DND-41 (cell line): ENCODE measurements around the gene CMYA5.

Source experiments
- EZH2 ChIP-seq: IDR thresholded peaks from 3 replicates; pipeline ENCODE4 v1.6.1; 2012; ENCODE audit warnings: borderline replicate concordance, low read depth, mild to moderate bottlenecking, moderate library complexity, low read length, inconsistent platforms; ENCODE audit not compliant: severe bottlenecking
- TF ChIP-seq, protein P1 (sequence below): IDR thresholded peaks from 2 replicates; pipeline ENCODE4 v1.5.1; 2012; ENCODE audit warnings: borderline replicate concordance, low read length, moderate library complexity, mild to moderate bottlenecking; ENCODE audit not compliant: poor library complexity, severe bottlenecking; ENCODE audit errors: extremely low read depth

DNA sequence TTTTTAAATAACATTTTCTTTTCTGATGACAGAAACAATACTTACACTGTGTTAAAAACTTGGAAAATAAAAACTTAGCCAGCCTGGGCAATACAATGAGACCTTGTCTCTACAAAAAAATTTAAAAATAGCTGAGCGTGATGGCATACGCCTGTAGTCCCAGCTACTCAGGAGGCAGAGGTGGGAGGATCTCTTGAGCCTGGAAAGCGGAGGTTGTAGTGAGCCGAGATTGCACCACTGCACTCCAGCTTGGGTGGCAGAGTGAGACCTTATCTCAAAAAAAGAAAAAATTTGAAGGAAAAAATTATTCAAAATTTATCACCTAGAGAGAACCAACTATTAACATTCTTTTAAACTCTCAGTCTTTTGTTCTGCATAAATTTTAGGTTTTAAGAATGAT is 4.9 kb upstream of the CMYA5 start:
- TF ChIP-seq, protein P1, sequence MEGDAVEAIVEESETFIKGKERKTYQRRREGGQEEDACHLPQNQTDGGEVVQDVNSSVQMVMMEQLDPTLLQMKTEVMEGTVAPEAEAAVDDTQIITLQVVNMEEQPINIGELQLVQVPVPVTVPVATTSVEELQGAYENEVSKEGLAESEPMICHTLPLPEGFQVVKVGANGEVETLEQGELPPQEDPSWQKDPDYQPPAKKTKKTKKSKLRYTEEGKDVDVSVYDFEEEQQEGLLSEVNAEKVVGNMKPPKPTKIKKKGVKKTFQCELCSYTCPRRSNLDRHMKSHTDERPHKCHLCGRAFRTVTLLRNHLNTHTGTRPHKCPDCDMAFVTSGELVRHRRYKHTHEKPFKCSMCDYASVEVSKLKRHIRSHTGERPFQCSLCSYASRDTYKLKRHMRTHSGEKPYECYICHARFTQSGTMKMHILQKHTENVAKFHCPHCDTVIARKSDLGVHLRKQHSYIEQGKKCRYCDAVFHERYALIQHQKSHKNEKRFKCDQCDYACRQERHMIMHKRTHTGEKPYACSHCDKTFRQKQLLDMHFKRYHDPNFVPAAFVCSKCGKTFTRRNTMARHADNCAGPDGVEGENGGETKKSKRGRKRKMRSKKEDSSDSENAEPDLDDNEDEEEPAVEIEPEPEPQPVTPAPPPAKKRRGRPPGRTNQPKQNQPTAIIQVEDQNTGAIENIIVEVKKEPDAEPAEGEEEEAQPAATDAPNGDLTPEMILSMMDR = no peak
- TF ChIP-seq EZH2 = no peak
